Mesendoderm (in vitro differentiated cells): Measurements from ENCODE around the gene STRA6.

Source experiments
- DNase-seq: peaks from one replicate; pipeline ENCODE4 v3.0.0; 2013
- H2AK5ac ChIP-seq: 2 replicates; pipeline ENCODE4 v1.6.1; 2013; ENCODE audit warnings: low read length, inconsistent platforms
- H2BK120ac ChIP-seq: 2 replicates; pipeline ENCODE4 v1.6.1; 2013; ENCODE audit warnings: low read depth, mild to moderate bottlenecking, low read length, moderate library complexity, mixed read lengths
- H2BK15ac ChIP-seq: replicated peaks from 2 replicates; pipeline ENCODE4 v1.6.1; 2013; ENCODE audit warnings: low read depth, mild to moderate bottlenecking, moderate library complexity
- H2BK5ac ChIP-seq: 2 replicates; pipeline ENCODE4 v1.6.1; 2013; ENCODE audit warnings: low read length, inconsistent platforms
- H3K18ac ChIP-seq: 2 replicates; pipeline ENCODE4 v1.6.1; 2013; ENCODE audit warnings: mild to moderate bottlenecking, low read length, mixed read lengths
- H3K23ac ChIP-seq: one replicate; pipeline ENCODE4 v1.6.1; 2013; ENCODE audit warnings: low read length
- H3K27ac ChIP-seq: 2 replicates; pipeline ENCODE4 v1.5.1; 2013; ENCODE audit warnings: low read depth, mild to moderate bottlenecking, inconsistent platforms, low read length, moderate library complexity
- H3K27me3 ChIP-seq: 2 replicates; pipeline ENCODE4 v1.6.1; 2013; ENCODE audit warnings: low read length, control low read depth, mild to moderate bottlenecking, inconsistent platforms; ENCODE audit not compliant: insufficient read depth, poor library complexity
- H3K36me3 ChIP-seq: 2 replicates; pipeline ENCODE4 v1.6.1; 2013; ENCODE audit warnings: low read length, inconsistent platforms; ENCODE audit not compliant: control insufficient read depth, insufficient read depth
- H3K4ac ChIP-seq: one replicate; pipeline ENCODE4 v1.6.1; 2013; ENCODE audit warnings: low read depth, mild to moderate bottlenecking, low read length, moderate library complexity
- H3K4me1 ChIP-seq: 2 replicates; pipeline ENCODE4 v1.6.1; 2013; ENCODE audit warnings: low read depth, low read length, inconsistent platforms; ENCODE audit not compliant: control insufficient read depth
- H3K4me2 ChIP-seq: 2 replicates; pipeline ENCODE4 v1.6.1; 2013; ENCODE audit warnings: low read length
- H3K4me3 ChIP-seq: 2 replicates; pipeline ENCODE4 v1.5.1; 2013; ENCODE audit warnings: mild to moderate bottlenecking, low read length
- H3K56ac ChIP-seq: one replicate; pipeline ENCODE4 v1.6.1; 2013; ENCODE audit warnings: low read length
- H3K79me1 ChIP-seq: 2 replicates; pipeline ENCODE4 v1.6.1; 2013; ENCODE audit warnings: low read length, inconsistent platforms
- H3K79me2 ChIP-seq: 2 replicates; pipeline ENCODE4 v1.6.1; 2013; ENCODE audit warnings: mild to moderate bottlenecking, low read length; ENCODE audit not compliant: control insufficient read depth, insufficient read depth
- H3K9ac ChIP-seq: 2 replicates; pipeline ENCODE4 v1.6.1; 2013; ENCODE audit warnings: low read length, inconsistent platforms
- H4K5ac ChIP-seq: one replicate; pipeline ENCODE4 v1.6.1; 2013; ENCODE audit warnings: low read length
- H4K8ac ChIP-seq: one replicate; pipeline ENCODE4 v1.6.1; 2013; ENCODE audit warnings: low read depth, mild to moderate bottlenecking, control low read depth, low read length, moderate library complexity
- WGBS: extraction: QIAGEN DNeasy Blood & Tissue Kit; methylation state at CpG from one replicate; pipeline ENCODE4 v1.1.7; 2013; ENCODE audit warnings: low lambda C conversion rate, missing lambda C conversion rate; ENCODE audit not compliant: insufficient coverage; ENCODE audit errors: extremely low coverage; 5-methylcytosine and 5-hydroxymethylcytosine counted together

Gene STRA6

DNA sequence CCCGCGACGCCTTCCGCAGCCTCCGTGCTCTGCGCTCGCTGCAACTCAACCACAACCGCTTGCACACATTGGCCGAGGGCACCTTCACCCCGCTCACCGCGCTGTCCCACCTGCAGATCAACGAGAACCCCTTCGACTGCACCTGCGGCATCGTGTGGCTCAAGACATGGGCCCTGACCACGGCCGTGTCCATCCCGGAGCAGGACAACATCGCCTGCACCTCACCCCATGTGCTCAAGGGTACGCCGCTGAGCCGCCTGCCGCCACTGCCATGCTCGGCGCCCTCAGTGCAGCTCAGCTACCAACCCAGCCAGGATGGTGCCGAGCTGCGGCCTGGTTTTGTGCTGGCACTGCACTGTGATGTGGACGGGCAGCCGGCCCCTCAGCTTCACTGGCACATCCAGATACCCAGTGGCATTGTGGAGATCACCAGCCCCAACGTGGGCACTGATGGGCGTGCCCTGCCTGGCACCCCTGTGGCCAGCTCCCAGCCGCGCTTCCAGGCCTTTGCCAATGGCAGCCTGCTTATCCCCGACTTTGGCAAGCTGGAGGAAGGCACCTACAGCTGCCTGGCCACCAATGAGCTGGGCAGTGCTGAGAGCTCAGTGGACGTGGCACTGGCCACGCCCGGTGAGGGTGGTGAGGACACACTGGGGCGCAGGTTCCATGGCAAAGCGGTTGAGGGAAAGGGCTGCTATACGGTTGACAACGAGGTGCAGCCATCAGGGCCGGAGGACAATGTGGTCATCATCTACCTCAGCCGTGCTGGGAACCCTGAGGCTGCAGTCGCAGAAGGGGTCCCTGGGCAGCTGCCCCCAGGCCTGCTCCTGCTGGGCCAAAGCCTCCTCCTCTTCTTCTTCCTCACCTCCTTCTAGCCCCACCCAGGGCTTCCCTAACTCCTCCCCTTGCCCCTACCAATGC, 27.1 kb downstream of the STRA6 start:
- H3K27me3 ChIP-seq = no peaks in the 10 kb centered on the region
- H3K36me3 ChIP-seq = no peaks in the 10 kb centered on the region
- no peak for DNase-seq
- H3K4ac ChIP-seq = no peak overlapping the region
- no peak overlapping the region for H3K56ac ChIP-seq
- H3K4me2 ChIP-seq = no peak overlapping the region
- H3K79me1 ChIP-seq = no peaks in the 10 kb centered on the region
- no peak overlapping the region for H3K18ac ChIP-seq
- no peak overlapping the region for H3K23ac ChIP-seq
- H4K5ac ChIP-seq = no peak overlapping the region
- no peak overlapping the region for H2BK5ac ChIP-seq
- H2AK5ac ChIP-seq = no peak overlapping the region
- H3K27ac ChIP-seq = no peak overlapping the region
- H3K79me2 ChIP-seq = no peaks in the 10 kb centered on the region
- no CpG with 5 or more reads among the region's 45 CpGs for WGBS
- H3K4me3 ChIP-seq = no peak overlapping the region
- H3K4me1 ChIP-seq = peaks cover 8% of the 10 kb centered on the region
- H3K9ac ChIP-seq = no peak overlapping the region
- H2BK15ac ChIP-seq = no peak overlapping the region
- no peak overlapping the region for H4K8ac ChIP-seq
- H2BK120ac ChIP-seq = no peak overlapping the region

DNA sequence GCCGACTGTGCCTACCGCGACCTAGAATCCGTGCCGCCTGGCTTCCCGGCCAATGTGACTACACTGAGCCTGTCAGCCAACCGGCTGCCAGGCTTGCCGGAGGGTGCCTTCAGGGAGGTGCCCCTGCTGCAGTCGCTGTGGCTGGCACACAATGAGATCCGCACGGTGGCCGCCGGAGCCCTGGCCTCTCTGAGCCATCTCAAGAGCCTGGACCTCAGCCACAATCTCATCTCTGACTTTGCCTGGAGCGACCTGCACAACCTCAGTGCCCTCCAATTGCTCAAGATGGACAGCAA, 27.7 kb downstream of the STRA6 start:
- Histone ChIP-seq H2BK5ac (no peak overlapping the region), H3K23ac (no peak overlapping the region), H3K4me1 (peaks cover 8% of the 10 kb centered on the region), H3K4ac (no peak overlapping the region), H4K5ac (no peak overlapping the region), H2AK5ac (no peak overlapping the region), H3K18ac (no peak overlapping the region), H3K79me1 (no peaks in the 10 kb centered on the region), H3K79me2 (no peaks in the 10 kb centered on the region), H4K8ac (no peak overlapping the region), H3K56ac (no peak overlapping the region), H3K4me3 (no peak overlapping the region), H3K27me3 (no peaks in the 10 kb centered on the region), H3K27ac (no peak overlapping the region), H2BK120ac (no peak overlapping the region), H3K9ac (no peak overlapping the region), H3K4me2 (no peak overlapping the region), H3K36me3 (no peaks in the 10 kb centered on the region), H2BK15ac (no peak overlapping the region)
- WGBS = no CpG with 5 or more reads among the region's 14 CpGs
- no peak for DNase-seq

DNA sequence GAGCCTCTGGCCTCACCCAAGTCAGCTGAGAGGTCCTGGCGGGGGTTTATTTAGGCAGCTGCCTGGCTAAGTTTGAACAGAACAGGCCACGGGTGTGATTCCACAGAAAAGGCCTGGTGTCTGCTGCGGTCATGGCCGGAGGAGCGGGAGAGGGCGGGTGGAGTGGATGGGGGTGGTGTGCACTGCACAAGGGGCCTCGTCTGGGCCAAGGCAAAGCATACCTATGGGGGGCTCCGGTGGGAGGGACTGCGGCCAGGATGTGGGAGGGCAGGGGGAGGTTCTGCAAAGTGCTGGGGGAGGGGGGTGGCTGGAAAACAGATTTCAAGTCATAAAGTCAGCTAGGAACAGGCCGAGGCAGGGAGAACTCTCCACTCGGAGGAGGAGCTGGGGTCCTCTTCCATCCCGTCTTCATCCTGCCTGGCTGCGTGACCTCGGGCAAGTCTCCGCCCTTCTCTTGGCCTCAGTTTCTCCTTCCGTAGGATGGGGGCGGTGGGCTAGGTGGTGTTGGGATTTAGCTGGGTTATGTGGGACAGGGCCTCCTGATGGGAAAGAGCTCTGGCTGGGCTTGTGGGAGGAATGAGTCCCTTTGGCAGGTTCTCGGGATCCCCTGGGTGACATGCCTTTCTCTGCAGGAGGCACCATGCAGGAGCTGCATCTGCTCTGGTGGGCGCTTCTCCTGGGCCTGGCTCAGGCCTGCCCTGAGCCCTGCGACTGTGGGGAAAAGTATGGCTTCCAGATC, 28.2 kb downstream of the STRA6 start:
- Histone ChIP-seq H3K18ac (no peak overlapping the region), H3K4me3 (no peak overlapping the region), H4K5ac (no peak overlapping the region), H3K27ac (no peak overlapping the region), H3K27me3 (no peaks in the 10 kb centered on the region), H3K79me2 (no peaks in the 10 kb centered on the region), H2AK5ac (no peak overlapping the region), H2BK120ac (no peak overlapping the region), H3K56ac (peak overlapping the region; percentile 18), H3K23ac (no peak overlapping the region), H3K36me3 (no peaks in the 10 kb centered on the region), H3K79me1 (no peaks in the 10 kb centered on the region), H3K4me1 (peaks cover 8% of the 10 kb centered on the region), H4K8ac (no peak overlapping the region), H3K4me2 (no peak overlapping the region), H2BK15ac (no peak overlapping the region), H2BK5ac (no peak overlapping the region), H3K9ac (no peak overlapping the region), H3K4ac (no peak overlapping the region)
- no peak for DNase-seq
- no CpG with 5 or more reads among the region's 20 CpGs for WGBS

DNA sequence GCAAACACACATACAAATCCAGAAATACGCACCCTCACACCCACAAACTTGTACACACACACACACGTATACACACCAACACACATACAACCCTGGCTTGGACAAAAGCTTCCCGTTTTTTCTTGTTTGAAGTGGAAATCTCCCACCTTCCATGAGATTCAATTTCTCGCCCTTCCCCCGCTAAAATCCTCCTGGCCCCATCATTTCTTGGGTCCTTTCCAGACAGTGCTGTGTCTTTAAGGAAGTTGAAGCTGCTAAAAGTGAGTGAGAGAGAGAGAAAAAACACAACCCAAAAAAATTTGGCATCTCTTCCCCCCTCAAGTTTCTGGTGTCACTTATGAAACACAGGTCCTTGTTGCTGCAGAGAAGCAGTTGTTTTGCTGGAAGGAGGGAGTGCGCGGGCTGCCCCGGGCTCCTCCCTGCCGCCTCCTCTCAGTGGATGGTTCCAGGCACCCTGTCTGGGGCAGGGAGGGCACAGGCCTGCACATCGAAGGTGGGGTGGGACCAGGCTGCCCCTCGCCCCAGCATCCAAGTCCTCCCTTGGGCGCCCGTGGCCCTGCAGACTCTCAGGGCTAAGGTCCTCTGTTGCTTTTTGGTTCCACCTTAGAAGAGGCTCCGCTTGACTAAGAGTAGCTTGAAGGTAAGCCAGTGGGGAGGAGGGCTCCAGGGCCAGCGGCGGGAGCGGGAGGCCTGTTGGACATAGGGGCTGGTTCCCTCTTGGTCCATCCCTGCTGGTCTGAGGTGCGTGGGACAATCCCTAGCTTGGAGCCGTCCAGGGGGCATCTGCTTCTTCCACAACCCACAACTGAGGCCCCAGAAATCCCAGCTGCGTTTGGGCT, 29.0 kb downstream of the STRA6 start, which contains the start of gene ISLR:
Gene ISLR (plus strand): TSS at position 331 of the 839 bp plus-strand sequence. CDS start 1,149 bp downstream, outside the sequence.
- WGBS = no CpG with 5 or more reads among the region's 20 CpGs
- H3K56ac ChIP-seq = peak within 1 kb of the TSS; percentile 18
- no peak within 1 kb of the TSS for H2AK5ac ChIP-seq
- H3K4me2 ChIP-seq = no peak within 1 kb of the TSS
- H3K23ac ChIP-seq = no peak within 1 kb of the TSS
- H3K4ac ChIP-seq = no peak within 1 kb of the TSS
- no peak within 1 kb of the TSS for H2BK15ac ChIP-seq
- DNase-seq = no peak
- no peak within 1 kb of the TSS for H3K18ac ChIP-seq
- no peak within 1 kb of the TSS for H2BK120ac ChIP-seq
- H3K79me1 ChIP-seq = no peaks in the 10 kb centered on the region
- H4K8ac ChIP-seq = no peak within 1 kb of the TSS
- no peaks in the 10 kb centered on the region for H3K79me2 ChIP-seq
- no peaks in the 10 kb centered on the region for H3K36me3 ChIP-seq
- peaks cover 8% of the 10 kb centered on the region for H3K4me1 ChIP-seq
- H4K5ac ChIP-seq = no peak within 1 kb of the TSS
- peak within 1 kb of the TSS; percentile 6 for H3K9ac ChIP-seq
- no peak within 1 kb of the TSS for H2BK5ac ChIP-seq
- H3K27ac ChIP-seq = no peak within 1 kb of the TSS
- no peak within 1 kb of the TSS for H3K4me3 ChIP-seq
- H3K27me3 ChIP-seq = no peaks in the 10 kb centered on the region

DNA sequence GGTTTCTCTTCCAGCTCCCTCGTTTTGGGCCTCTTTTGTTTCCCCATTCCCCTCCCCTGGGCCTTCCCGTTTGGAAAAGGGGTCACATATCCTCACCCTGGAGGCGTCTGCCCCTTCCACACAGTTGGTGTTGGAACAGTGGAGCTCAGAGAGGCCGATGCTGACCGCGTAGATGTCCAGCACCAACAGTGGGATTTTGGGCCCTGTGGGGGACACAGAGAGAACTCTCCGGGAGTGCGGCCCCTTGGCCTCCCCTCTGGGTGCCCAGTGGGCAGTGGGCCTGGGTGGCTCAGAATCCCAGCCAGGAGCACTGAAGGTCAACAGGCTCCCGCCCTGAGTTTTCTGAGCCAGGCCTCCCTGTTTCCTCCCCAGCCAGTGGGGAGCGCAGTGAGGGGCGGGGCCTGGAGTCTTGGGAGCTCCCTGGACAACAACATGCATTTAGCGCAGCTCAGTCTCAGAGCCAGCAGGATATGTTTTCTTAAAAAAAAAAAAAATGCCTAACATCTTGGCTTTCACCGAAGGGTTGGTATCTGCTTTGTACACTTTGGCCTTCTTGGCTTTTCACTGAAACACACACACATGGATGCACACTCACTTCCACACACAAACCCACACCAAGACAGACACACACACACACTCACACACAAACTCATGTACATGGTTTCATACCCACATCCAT, 29.7 kb downstream of the STRA6 start:
- Histone ChIP-seq H3K18ac (no peak overlapping the region), H3K9ac (no peak overlapping the region), H2AK5ac (no peak overlapping the region), H3K27me3 (no peaks in the 10 kb centered on the region), H3K36me3 (no peaks in the 10 kb centered on the region), H3K4me2 (no peak overlapping the region), H3K79me1 (no peaks in the 10 kb centered on the region), H4K5ac (no peak overlapping the region), H3K23ac (no peak overlapping the region), H2BK120ac (no peak overlapping the region), H3K56ac (peak overlapping the region; percentile 12), H2BK15ac (no peak overlapping the region), H3K27ac (no peak overlapping the region), H4K8ac (no peak overlapping the region), H3K4ac (no peak overlapping the region), H3K4me3 (no peak overlapping the region), H2BK5ac (no peak overlapping the region), H3K79me2 (no peaks in the 10 kb centered on the region), H3K4me1 (peaks cover 8% of the 10 kb centered on the region)
- no peak for DNase-seq
- WGBS = no CpG with 5 or more reads among the region's 13 CpGs
